SK-N-MC (cell line): ENCODE measurements around the gene BDKRB1.

ENCODE experiments used
- EZH2 ChIP-seq: fragments of 200-600 bp; sonication (generic); IDR thresholded peaks from one replicate; pipeline ENCODE4 v1.6.1; 2017; ENCODE audit warnings: antibody characterized with exemption
- FOXP2 ChIP-seq: optimal IDR thresholded peaks from 2 replicates; pipeline ENCODE3; 2011; ENCODE audit warnings: mild to moderate bottlenecking, moderate library complexity; ENCODE audit not compliant: insufficient read depth; ENCODE audit errors: extremely low read length, control extremely low read depth
- POLR2AphosphoS5 ChIP-seq: IDR thresholded peaks from 2 replicates; pipeline ENCODE4 v1.6.1; 2012; ENCODE audit warnings: mild to moderate bottlenecking, low read depth, low read length, borderline replicate concordance

DNA sequence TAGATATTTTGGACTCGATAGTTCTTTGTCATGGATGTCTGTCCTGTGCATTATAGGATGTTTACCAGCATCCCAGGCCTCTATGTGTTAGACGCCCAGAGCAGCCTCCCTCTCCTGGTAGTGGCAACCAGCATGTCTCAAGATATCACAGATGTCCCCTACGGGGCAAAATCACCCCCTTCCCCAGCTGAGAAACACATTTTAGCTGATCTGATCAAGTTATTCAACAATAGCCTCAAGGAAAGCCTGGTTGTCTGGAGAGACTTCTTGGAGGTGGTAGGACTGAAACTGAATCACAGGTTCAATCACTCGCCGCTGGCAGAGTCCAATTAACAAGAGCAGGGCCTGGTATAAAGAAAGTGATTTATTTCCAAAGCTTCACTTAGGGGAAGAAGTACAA, 17.6 kb downstream of the BDKRB1 start:
- TF ChIP-seq POLR2AphosphoS5 (no peak), EZH2 (no peak), FOXP2 (no peak)
